ENCODE data around the gene CCDC184. TPM values are rescaled to one million over a fixed set of nuclear protein-coding genes. Genes with fewer than 3 reads are reported as not detected.
A peak's percentile ranks its signal among the peaks of the same experiment; 100 is the strongest.

CCDC184 gene
- total RNA-seq, 1 donor from 2014 or later: 36.2 TPM

DNA sequence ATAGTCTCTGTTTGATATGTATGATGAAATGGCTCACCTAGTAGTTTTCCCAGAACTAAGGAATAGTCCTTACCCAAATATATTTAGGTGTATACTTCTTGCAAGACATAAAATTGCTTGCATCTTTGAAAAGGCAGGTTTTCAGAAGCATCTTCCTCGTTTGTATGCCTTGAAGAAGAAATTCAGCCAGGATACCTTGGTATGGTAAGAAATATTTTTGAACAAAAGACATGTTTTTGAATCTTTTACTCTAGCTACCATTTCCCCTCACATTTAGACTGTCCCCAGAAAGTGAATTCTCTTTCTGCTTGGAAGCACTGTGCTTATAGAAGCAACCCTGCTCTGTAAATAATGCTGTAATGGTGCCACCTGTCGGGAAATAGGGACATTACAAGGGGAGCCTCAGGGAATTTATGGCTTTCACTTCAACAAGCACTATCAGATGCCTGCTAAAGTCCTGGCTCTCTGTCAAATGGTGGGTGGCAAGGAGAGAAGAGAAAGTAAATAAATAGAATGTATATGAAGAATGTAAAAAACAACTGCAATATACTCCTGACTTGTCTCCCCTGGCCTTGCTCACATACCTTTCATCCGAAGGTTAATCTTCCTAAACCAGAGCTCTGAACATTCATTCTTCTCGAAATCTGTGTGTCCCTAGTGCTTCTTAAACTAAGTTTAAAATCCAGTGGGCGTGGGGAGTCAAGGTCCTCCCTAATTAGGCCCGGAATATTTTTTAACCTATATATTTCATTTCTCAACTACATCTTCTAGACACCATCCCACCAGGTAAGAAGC lies 6.1 kb downstream of the CCDC184 start:
- H3K9me3 Mint-ChIP-seq (ENCODE audit: unreplicated experiment): peaks cover 11% of the 10 kb centered on the region
- peaks cover 13% of the 10 kb centered on the region for H3K27me3 Mint-ChIP-seq (ENCODE audit: unreplicated experiment)
- TF ChIP-seq CTCF (IDR thresholded peaks at IDR 0.05; ENCODE audit: partially characterized antibody, unreplicated experiment): peak; percentile 88
- peaks cover 7% of the 10 kb centered on the region for H3K36me3 Mint-ChIP-seq (ENCODE audit: unreplicated experiment)
- no peak overlapping the region for H3K4me3 Mint-ChIP-seq (ENCODE audit: unreplicated experiment)
- H3K4me1 Mint-ChIP-seq (ENCODE audit: low read depth, unreplicated experiment): peaks cover 12% of the 10 kb centered on the region
- DNase-seq: peak; percentile 75
- H3K27ac Mint-ChIP-seq (ENCODE audit: unreplicated experiment): no peak overlapping the region

- peaks cover 5% of the 10 kb centered on the region for H3K36me3 Mint-ChIP-seq (ENCODE audit: unreplicated experiment)
- no peak for DNase-seq
- H3K27me3 Mint-ChIP-seq (ENCODE audit: unreplicated experiment): peaks cover 7% of the 10 kb centered on the region
- no peak for TF ChIP-seq CTCF (IDR thresholded peaks at IDR 0.05; ENCODE audit: partially characterized antibody, unreplicated experiment)
- peaks cover 6% of the 10 kb centered on the region for H3K4me1 Mint-ChIP-seq (ENCODE audit: low read depth, unreplicated experiment)
- no peak overlapping the region for H3K4me3 Mint-ChIP-seq (ENCODE audit: unreplicated experiment)
- H3K27ac Mint-ChIP-seq (ENCODE audit: unreplicated experiment): no peak overlapping the region
- peaks cover 6% of the 10 kb centered on the region for H3K9me3 Mint-ChIP-seq (ENCODE audit: unreplicated experiment)
Measured at GRCh38 chr12:48191096-48191495, 7.7 kb downstream of the CCDC184 start.

DNA sequence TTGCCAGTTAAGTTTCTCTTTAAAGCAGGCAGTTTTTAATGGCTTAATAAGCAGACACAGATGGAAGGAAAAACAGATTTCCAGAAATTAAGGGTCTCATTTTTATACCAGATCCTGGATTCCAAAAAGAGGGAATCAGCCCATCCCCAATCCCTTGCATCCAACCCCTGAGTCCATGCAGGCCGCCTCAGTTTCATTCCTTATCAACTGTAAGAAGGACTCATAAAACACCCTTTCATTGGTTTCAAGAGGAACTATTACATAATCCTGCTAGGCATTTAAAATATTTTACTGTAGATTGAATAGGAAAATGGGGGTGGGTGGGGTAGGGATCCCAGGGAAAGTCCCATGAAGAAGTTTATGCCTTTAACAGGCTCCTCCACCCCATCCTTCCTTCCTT lies 9.4 kb downstream of the CCDC184 start:
- TF ChIP-seq CTCF (IDR thresholded peaks at IDR 0.05; ENCODE audit: partially characterized antibody, unreplicated experiment): no peak
- DNase-seq: no peak
- no peak overlapping the region for H3K4me3 Mint-ChIP-seq (ENCODE audit: unreplicated experiment)
- no peaks in the 10 kb centered on the region for H3K36me3 Mint-ChIP-seq (ENCODE audit: unreplicated experiment)
- peaks cover 5% of the 10 kb centered on the region for H3K27me3 Mint-ChIP-seq (ENCODE audit: unreplicated experiment)
- peaks cover 2% of the 10 kb centered on the region for H3K4me1 Mint-ChIP-seq (ENCODE audit: low read depth, unreplicated experiment)
- peaks cover 3% of the 10 kb centered on the region for H3K9me3 Mint-ChIP-seq (ENCODE audit: unreplicated experiment)
- no peak overlapping the region for H3K27ac Mint-ChIP-seq (ENCODE audit: unreplicated experiment)

DNA sequence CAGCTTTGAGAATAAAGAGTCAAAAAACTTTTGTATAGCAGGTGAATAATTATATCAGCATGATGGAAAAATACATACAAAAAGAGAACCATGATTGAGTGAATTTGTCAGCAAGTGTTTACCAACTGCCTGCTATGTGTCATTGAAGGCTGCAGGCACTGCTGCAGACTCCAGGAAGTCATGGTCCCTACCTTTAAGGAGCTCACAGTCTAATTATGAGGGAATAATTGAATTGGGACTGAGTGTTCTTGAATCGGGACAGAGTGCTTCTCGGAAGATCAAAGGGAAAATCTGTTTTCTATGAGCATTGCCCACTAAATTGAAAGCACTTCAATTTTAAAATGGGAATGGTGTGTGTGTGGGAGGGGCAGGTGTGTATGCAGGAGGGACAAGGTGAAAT lies 10.2 kb downstream of the CCDC184 start:
- no peak overlapping the region for H3K4me3 Mint-ChIP-seq (ENCODE audit: unreplicated experiment)

More for the DNA sequence above, 10.2 kb downstream of the CCDC184 start:
- DNase-seq: no peak
- Mint-ChIP-seq H3K9me3 (ENCODE audit: unreplicated experiment) (peaks cover 3% of the 10 kb centered on the region), H3K27ac (ENCODE audit: unreplicated experiment) (no peak overlapping the region), H3K36me3 (ENCODE audit: unreplicated experiment) (no peaks in the 10 kb centered on the region), H3K27me3 (ENCODE audit: unreplicated experiment) (peaks cover 3% of the 10 kb centered on the region), H3K4me1 (ENCODE audit: low read depth, unreplicated experiment) (peaks cover 2% of the 10 kb centered on the region)
- no peak for TF ChIP-seq CTCF (IDR thresholded peaks at IDR 0.05; ENCODE audit: partially characterized antibody, unreplicated experiment)
